H1 (cell line): ENCODE results near the gene SLC4A1AP. TPM values are rescaled to one million over a fixed set of nuclear protein-coding genes. Genes with fewer than 3 reads are reported as not detected.

Source experiments
- CTCF ChIA-PET: fragments of 300-600 bp; sonication (Branson Sonifier 250); formaldehyde crosslinking; loops from one replicate; lab custom pipeline; 2021; ENCODE audit not compliant: partially characterized antibody; lab: Charles Lee
- POLR2A ChIA-PET: fragments of 300-600 bp; sonication (Branson Sonifier 250); formaldehyde crosslinking; loops from one replicate; lab custom pipeline; 2021; ENCODE audit warnings: inconsistent platforms; ENCODE audit not compliant: partially characterized antibody; lab: Charles Lee
- DNase-seq, 2 experiments: peaks; one replicate each; pipeline versions ENCODE4 v3.0.0 to v3.0.0-alpha.2; 2010 to 2022; ENCODE audit warnings: low spot score in 2 of 2, low read depth in 1 of 2, mixed read lengths in 1 of 2
- FAIRE-seq: peaks from 2 replicates; lab custom pipeline; 2011; peaks lifted over from hg19 to GRCh38; lab: Jason Lieb, UNC
- H2AFZ ChIP-seq: 2 replicates; pipeline ENCODE4 v1.8.1; 2012; ENCODE audit warnings: low read length, inconsistent platforms
- H2AK5ac ChIP-seq: 2 replicates; pipeline ENCODE4 v1.6.1; 2013; ENCODE audit warnings: low read depth, low read length
- H2BK120ac ChIP-seq: replicated peaks from 2 replicates; pipeline ENCODE3; 2013; ENCODE audit warnings: low read depth, low read length, inconsistent platforms
- H2BK12ac ChIP-seq: 2 replicates; pipeline ENCODE4 v1.6.1; 2013; ENCODE audit warnings: low read depth, low read length
- H2BK15ac ChIP-seq: 2 replicates; pipeline ENCODE4 v1.6.1; 2013; ENCODE audit warnings: low read length
- H2BK20ac ChIP-seq: 2 replicates; pipeline ENCODE4 v1.6.1; 2013; ENCODE audit warnings: low read length
- H2BK5ac ChIP-seq: 2 replicates; pipeline ENCODE4 v1.6.1; 2013; ENCODE audit warnings: low read depth, low read length
- H3K14ac ChIP-seq: 2 replicates; pipeline ENCODE4 v1.6.1; 2013; ENCODE audit warnings: inconsistent platforms; ENCODE audit not compliant: insufficient read length
- H3K18ac ChIP-seq: 2 replicates; pipeline ENCODE4 v1.6.1; 2013; ENCODE audit warnings: low read length; ENCODE audit errors: extremely low read depth
- H3K23ac ChIP-seq: 2 replicates; pipeline ENCODE4 v1.6.1; 2013; ENCODE audit warnings: inconsistent platforms; ENCODE audit not compliant: insufficient read length
- H3K23me2 ChIP-seq: 2 replicates; pipeline ENCODE4 v1.6.1; 2013; ENCODE audit warnings: low read depth, low read length
- H3K27ac ChIP-seq: 2 replicates; pipeline ENCODE4 v1.6.1; 2011; ENCODE audit warnings: low read depth, low read length, inconsistent platforms
- H3K27me3 ChIP-seq, 4 experiments: replicated peaks in 1 of 4; 1 replicate in 1 of 4; 2 replicates in 3 of 4; pipeline versions ENCODE4 v1.6.1 to v1.8.1; 2011 to 2013; ENCODE audit warnings: low read length in 3 of 4, mild to moderate bottlenecking in 3 of 4, inconsistent platforms in 2 of 4, mixed read lengths in 2 of 4, moderate library complexity in 1 of 4; ENCODE audit not compliant: control insufficient read depth in 3 of 4, insufficient read depth in 3 of 4; ENCODE audit errors: extremely low read depth in 1 of 4
- H3K36me3 ChIP-seq, 4 experiments: 2 replicates each; pipeline versions ENCODE4 v1.6.1 to v1.8.1; 2011 to 2013; ENCODE audit warnings: mild to moderate bottlenecking in 4 of 4, low read length in 3 of 4, moderate library complexity in 2 of 4, control low read depth in 1 of 4, inconsistent platforms in 1 of 4; ENCODE audit not compliant: insufficient read depth in 4 of 4, control insufficient read depth in 2 of 4
- H3K4ac ChIP-seq: replicated peaks from 2 replicates; pipeline ENCODE3; 2013; ENCODE audit warnings: low read length, low read depth, mixed read lengths, inconsistent platforms; ENCODE audit not compliant: insufficient read length
- H3K4me1 ChIP-seq, 4 experiments: replicated peaks in 1 of 4; 1 replicate in 1 of 4; 2 replicates in 3 of 4; pipeline versions ENCODE4 v1.6.1 to v1.8.1; 2011 to 2013; ENCODE audit warnings: low read length in 3 of 4, inconsistent platforms in 2 of 4, mixed read lengths in 1 of 4; ENCODE audit not compliant: insufficient read depth in 4 of 4, control insufficient read depth in 3 of 4
- H3K4me2 ChIP-seq, 2 experiments: 2 replicates each; pipeline versions ENCODE4 v1.6.1 to v1.8.1; 2011 to 2013; ENCODE audit warnings: low read depth in 2 of 2, low read length in 2 of 2, control low read depth in 1 of 2, inconsistent platforms in 1 of 2, mild to moderate bottlenecking in 1 of 2; ENCODE audit not compliant: insufficient read depth in 1 of 2
- H3K4me3 ChIP-seq, 4 experiments: fragments of 200-600, 300-600 bp in 1 of 4; sonication (generic), shearing (Covaris generic), sonication (Bioruptor Twin) in 1 of 4; 2 replicates each; pipeline versions ENCODE4 v1.5.1 to v1.8.1; 2011 to 2016; ENCODE audit warnings: low read length in 4 of 4, low read depth in 3 of 4, control low read depth in 2 of 4, inconsistent platforms in 2 of 4, mild to moderate bottlenecking in 2 of 4, mixed read lengths in 1 of 4, moderate library complexity in 1 of 4; ENCODE audit not compliant: insufficient read depth in 2 of 4; ENCODE audit errors: extremely low read depth in 1 of 4
- H3K56ac ChIP-seq: replicated peaks from 2 replicates; pipeline ENCODE3; 2013; ENCODE audit warnings: low read depth, mild to moderate bottlenecking, mixed read lengths, low read length, inconsistent platforms; ENCODE audit not compliant: insufficient read length
- H3K79me1 ChIP-seq: 2 replicates; pipeline ENCODE4 v1.6.1; 2013; ENCODE audit warnings: low read depth, low read length, control low read depth
- H3K79me2 ChIP-seq, 2 experiments: 2 replicates each; pipeline versions ENCODE4 v1.6.1 to v1.8.1; 2012 to 2013; ENCODE audit warnings: low read length in 2 of 2, mild to moderate bottlenecking in 2 of 2, inconsistent platforms in 1 of 2; ENCODE audit not compliant: insufficient read depth in 2 of 2, control insufficient read depth in 1 of 2
- H3K9ac ChIP-seq, 4 experiments: replicated peaks in 1 of 4; 1 replicate in 1 of 4; 2 replicates in 3 of 4; pipeline versions ENCODE4 v1.6.1 to v1.8.1; 2011 to 2013; ENCODE audit warnings: low read depth in 3 of 4, low read length in 3 of 4, control low read depth in 2 of 4, mild to moderate bottlenecking in 2 of 4, moderate library complexity in 2 of 4, inconsistent platforms in 1 of 4; ENCODE audit errors: extremely low read depth in 1 of 4
- H3K9me3 ChIP-seq, 2 experiments: 2 replicates each; pipeline versions ENCODE4 v1.6.1 to v1.8.1; 2012 to 2013; ENCODE audit warnings: mild to moderate bottlenecking in 2 of 2, moderate library complexity in 2 of 2, control low read depth in 1 of 2, inconsistent platforms in 1 of 2, low read depth in 1 of 2, low read length in 1 of 2, mixed read lengths in 1 of 2; ENCODE audit not compliant: insufficient read depth in 2 of 2
- H4K20me1 ChIP-seq, 2 experiments: replicated peaks in 1 of 2; 2 replicates each; pipeline versions ENCODE3 to v1.8.1; 2011 to 2013; ENCODE audit warnings: inconsistent platforms in 2 of 2, low read length in 2 of 2, mild to moderate bottlenecking in 1 of 2; ENCODE audit not compliant: insufficient read depth in 2 of 2, control insufficient read depth in 1 of 2
- H4K5ac ChIP-seq: 2 replicates; pipeline ENCODE4 v1.6.1; 2013; ENCODE audit warnings: low read length, low read depth, mixed read lengths, inconsistent platforms; ENCODE audit not compliant: insufficient read length
- H4K8ac ChIP-seq: 2 replicates; pipeline ENCODE4 v1.8.0; 2013; ENCODE audit warnings: mild to moderate bottlenecking, moderate library complexity, low read length, inconsistent platforms; ENCODE audit not compliant: insufficient read depth; ENCODE audit errors: extremely low read depth
- H4K91ac ChIP-seq: replicated peaks from 2 replicates; pipeline ENCODE3; 2013; ENCODE audit warnings: low read length, mixed read lengths, inconsistent platforms; ENCODE audit not compliant: insufficient read length
- POLR2AphosphoS5 ChIP-seq: IDR thresholded peaks from 2 replicates; pipeline ENCODE4 v1.6.1; 2011; ENCODE audit warnings: low read depth, low read length
- WGBS, 2 experiments: shearing (Covaris generic) in 1 of 2; methylation state at CpG; one replicate each; pipeline versions ENCODE4 v1.1.6 to v1.1.7; 2013 to 2015; ENCODE audit warnings: low lambda C conversion rate in 2 of 2, mixed read lengths in 2 of 2, inconsistent platforms in 1 of 2, low coverage in 1 of 2, missing lambda C conversion rate in 1 of 2; ENCODE audit not compliant: insufficient replicate concordance in 2 of 2, insufficient coverage in 1 of 2, insufficient read length in 1 of 2; ENCODE audit errors: extremely low coverage in 1 of 2, missing lambda C conversion rate in 1 of 2; 5-methylcytosine and 5-hydroxymethylcytosine counted together
- polyA plus RNA-seq, 7 experiments: library from polyadenylated mRNA; depleted of rRNA in 3 of 7; stranded (reverse) in 5 of 7; unstranded in 2 of 7; fragments of >200 nt in 5 of 7; fragments of 200-250 nt in 2 of 7; gene quantifications; 1 replicate in 5 of 7; 2 replicates in 1 of 7; 4 replicates in 1 of 7; pipeline versions ENCODE4 v1.2.1 to v1.2.3, GENCODE V29; 2011 to 2013; ENCODE audit warnings: missing spikeins in 2 of 7, mixed read lengths in 2 of 7
- total RNA-seq: library from RNA; stranded (reverse); fragmentation: NEBNext Ultra II Directional; extraction: Animal tissue kit (Norgen Biotek cat#: 25700); gene quantifications from 2 replicates; pipeline ENCODE4 v1.2.1, GENCODE V29; 2021

SLC4A1AP gene
- total and polyA plus RNA-seq, 2 of the 8 experiments (the other 6 are each of a cell fraction or from before 2014, with no cell fraction given), result 8.1 to 18.4 TPM

DNA sequence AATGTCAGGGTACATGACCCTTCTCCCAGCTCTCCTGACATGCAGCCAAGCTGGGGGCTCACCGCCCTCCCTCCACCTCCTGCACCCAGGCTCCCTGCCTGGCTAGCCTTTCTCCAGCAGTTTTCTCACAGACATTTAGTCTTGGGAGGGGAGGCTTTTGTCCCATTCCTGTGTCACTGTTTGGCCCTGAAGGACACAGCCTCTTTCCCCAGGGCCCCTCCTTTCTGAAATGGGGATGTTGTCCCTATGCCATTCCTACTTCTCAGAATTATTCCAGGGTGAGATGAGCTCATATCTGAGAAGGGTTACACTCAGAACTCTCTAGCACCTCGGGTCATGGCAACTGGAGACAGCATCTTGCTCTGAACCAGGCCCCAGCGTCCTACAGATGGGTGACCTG lies 60.5 kb downstream of the SLC4A1AP start:
- H4K5ac ChIP-seq, result no peak overlapping the region
- no peaks in the 10 kb centered on the region for H3K27me3 ChIP-seq
- no peak overlapping the region for H4K8ac ChIP-seq
- ChIA-PET CTCF (interaction anchor here (0.6 to 3.6 kb wide), 23 partner anchors 8 to 680 kb away, joined by 3 to 51 read pairs (median 5); no protein-coding TSS in a partner anchor), POLR2A (interaction anchor here (0.9 to 2.8 kb wide), 6 partner anchors 11 to 667 kb away, joined by 3 to 15 read pairs (median 4); no protein-coding TSS in a partner anchor)
- no peaks in the 10 kb centered on the region for H3K36me3 ChIP-seq
- no peak for DNase-seq
- no peak overlapping the region for H3K27ac ChIP-seq
- H3K56ac ChIP-seq, result no peak overlapping the region
- peak overlapping the region; percentile 35; the same call in 1 of the 2 replicates for H2AFZ ChIP-seq
- no peaks in the 10 kb centered on the region for H3K79me1 ChIP-seq
- peak overlapping the region; percentile 68; the same call in 1 of the 2 replicates for H3K18ac ChIP-seq
- no peak overlapping the region for H2BK20ac ChIP-seq
- H3K14ac ChIP-seq, result no peak overlapping the region
- no peak overlapping the region for H3K4me2 ChIP-seq
- peaks cover 8 to 21% (median 10%) of the 10 kb centered on the region in 4 experiments for H3K4me1 ChIP-seq
- H2BK120ac ChIP-seq, result peak overlapping the region; percentile 9
- no peak overlapping the region for H3K9ac ChIP-seq
- no peak overlapping the region for H4K91ac ChIP-seq
- H4K20me1 ChIP-seq, result no peaks in the 10 kb centered on the region
- H2BK5ac ChIP-seq, result peak overlapping the region; percentile 49; the same call in 1 of the 2 replicates
- H3K79me2 ChIP-seq, result no peaks in the 10 kb centered on the region
- no peak overlapping the region for H3K4ac ChIP-seq
- H3K23me2 ChIP-seq, result no peaks in the 10 kb centered on the region
- TF ChIP-seq POLR2AphosphoS5, result no peak
- H3K23ac ChIP-seq, result no peak overlapping the region
- H2BK12ac ChIP-seq, result 0 out of 2 replicates have a peak overlapping the region, but pooled peaks have one; percentile 18
- WGBS, 2 experiments, result 49% methylated on average over 3 of the region's 3 CpGs; no CpG with 5 or more reads in 1 of the 2 experiments
- H3K9me3 ChIP-seq, result no peaks in the 10 kb centered on the region
- H3K4me3 ChIP-seq, result no peak overlapping the region
- H2BK15ac ChIP-seq, result 0 out of 2 replicates have a peak overlapping the region, but pooled peaks have one; percentile 46
- no peak for FAIRE-seq
- H2AK5ac ChIP-seq, result no peak overlapping the region
